Activated T-helper 2 cell treated with anti-CD3 and anti-CD28 coated beads, Interferon-gamma antibody, Interleukin-2, Interleukin-4, amounts not matched to agents 10 μg/mL and 5 μg/mL and 100 μg/mL, durations not matched to agents 14 hours and 24 hours and 36 hours (primary cell): ENCODE measurements around the gene APBA1. TPM values are rescaled to one million over a fixed set of nuclear protein-coding genes. Genes with fewer than 3 reads are reported as not detected.

Experiments used
- DNase-seq: peaks from one replicate; pipeline ENCODE4 v3.0.0; 2021; ENCODE audit warnings: low spot score
- H3K27ac Mint-ChIP-seq: one replicate; pipeline ENCODE4 v1.8.0; 2021; ENCODE audit warnings: mixed read lengths
- H3K27me3 Mint-ChIP-seq: one replicate; pipeline ENCODE4 v1.8.0; 2021; ENCODE audit warnings: low read depth, mixed read lengths
- H3K36me3 Mint-ChIP-seq: one replicate; pipeline ENCODE4 v1.8.0; 2021; ENCODE audit warnings: low read depth, mixed read lengths
- H3K4me1 Mint-ChIP-seq: one replicate; pipeline ENCODE4 v1.8.0; 2021; ENCODE audit warnings: low read depth, mixed read lengths
- H3K4me3 Mint-ChIP-seq: one replicate; pipeline ENCODE4 v1.8.0; 2021; ENCODE audit warnings: low read depth, mild to moderate bottlenecking, moderate library complexity, mixed read lengths
- H3K9me3 Mint-ChIP-seq: one replicate; pipeline ENCODE4 v1.8.0; 2021; ENCODE audit warnings: mixed read lengths
- intact Hi-C: fragments of 100-400 bp; cut with micrococcal nuclease; formaldehyde crosslinking; loops from one replicate; pipeline ENCODE4 v1.15.1; 2023
- total RNA-seq: library from RNA; stranded (reverse); gene quantifications from 2 replicates; pipeline ENCODE4 v1.2.3, GENCODE V29; 2022

Gene APBA1
- total RNA-seq, 1 donor from 2014 or later: 0.98 TPM

DNA sequence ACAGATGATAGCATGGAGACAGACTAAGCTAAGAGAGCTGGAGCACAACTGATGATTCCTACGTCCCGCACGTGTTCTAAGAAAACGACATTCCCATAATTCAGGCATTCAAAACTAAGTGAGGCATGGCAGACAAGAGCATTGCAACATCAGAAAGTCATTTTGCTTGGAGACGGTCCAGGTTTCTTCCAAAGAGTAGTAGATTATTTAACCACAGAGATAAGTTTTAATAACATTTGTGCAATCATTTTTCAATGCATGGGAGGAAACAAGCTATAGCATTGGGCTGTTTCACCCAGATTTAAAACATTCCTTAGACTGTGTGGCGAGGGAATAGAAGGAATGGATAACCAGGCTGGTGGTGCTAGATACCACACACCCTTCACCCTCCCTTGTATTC lies 117.2 kb downstream of the APBA1 start:
- no peak for DNase-seq
- intact Hi-C loops: no loop called here
- H3K4me3 Mint-ChIP-seq: no peak overlapping the region

DNA sequence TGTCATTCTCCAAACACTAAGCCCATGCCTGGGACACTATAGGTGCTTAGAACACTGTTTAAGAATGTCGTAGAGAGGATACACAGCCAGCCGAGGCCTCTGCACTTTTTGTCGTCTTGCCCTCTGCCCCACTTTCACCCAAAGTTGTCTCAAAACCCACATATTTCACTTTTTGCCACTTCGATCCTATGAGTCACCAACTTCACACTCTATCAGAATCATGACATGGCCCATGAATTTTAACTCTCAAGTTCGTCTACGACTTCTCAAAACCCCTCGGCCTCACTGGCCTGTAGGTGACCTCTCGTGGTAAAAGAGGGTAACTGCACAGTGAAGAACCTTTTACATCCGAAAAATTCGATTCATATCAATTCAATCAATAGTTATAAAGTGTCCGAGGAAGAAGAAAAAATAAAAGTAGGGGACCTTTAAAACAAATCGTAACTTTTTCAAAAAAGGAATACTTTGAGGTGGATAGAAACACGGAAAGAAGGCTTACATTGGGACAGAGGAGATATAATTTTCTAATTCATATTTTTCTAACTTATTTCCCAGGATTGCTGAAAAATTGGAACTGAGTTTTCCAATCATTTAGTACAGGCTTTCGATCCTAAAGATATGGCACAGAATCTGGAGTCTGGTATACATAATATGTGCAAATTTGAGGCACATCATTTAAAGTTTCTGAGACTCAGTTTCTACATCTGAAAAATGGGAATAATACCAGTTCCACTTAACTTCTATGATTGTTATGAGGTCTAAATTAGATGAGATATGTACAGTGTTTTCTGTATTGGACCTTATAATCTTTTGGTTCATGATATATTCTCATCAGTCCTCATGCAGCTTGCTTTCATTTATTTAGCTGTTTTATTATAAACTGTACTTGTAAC lies 122.6 kb downstream of the APBA1 start:
- Mint-ChIP-seq H3K4me1 (peaks cover 4% of the 10 kb centered on the region), H3K4me3 (no peak overlapping the region), H3K27me3 (peaks cover 30% of the 10 kb centered on the region), H3K27ac (no peak overlapping the region), H3K9me3 (no peaks in the 10 kb centered on the region), H3K36me3 (no peaks in the 10 kb centered on the region)
- no peak for DNase-seq
- intact Hi-C loops: loop anchor here (2.0 kb wide), 2 partner anchors 127 to 329 kb away; no protein-coding TSS in a partner anchor

More for the DNA sequence above, 117.2 kb downstream of the APBA1 start:
- H3K36me3 Mint-ChIP-seq: no peaks in the 10 kb centered on the region
- no peak overlapping the region for H3K27ac Mint-ChIP-seq
- no peaks in the 10 kb centered on the region for H3K9me3 Mint-ChIP-seq
- H3K4me1 Mint-ChIP-seq: peaks cover 4% of the 10 kb centered on the region
- H3K27me3 Mint-ChIP-seq: peaks cover 49% of the 10 kb centered on the region

DNA sequence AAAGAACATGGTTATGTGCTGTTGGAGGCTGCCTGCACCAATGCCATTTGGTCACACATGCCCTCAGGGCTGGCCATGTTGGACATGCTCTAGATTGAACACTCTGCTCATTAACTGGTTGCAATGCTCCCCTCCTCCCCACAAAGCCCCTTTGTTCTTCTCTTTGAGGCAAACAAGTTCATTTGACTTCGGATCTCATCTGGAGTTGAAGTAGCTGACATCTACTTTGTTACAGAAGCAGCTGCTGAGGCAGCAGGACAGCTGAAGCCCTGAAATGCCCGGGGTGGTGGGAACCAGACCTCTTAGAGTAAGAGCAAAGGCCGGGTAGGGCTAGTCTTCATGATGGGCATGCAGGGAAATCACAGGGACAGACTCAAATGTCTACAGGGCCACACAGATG lies 123.5 kb downstream of the APBA1 start:
- H3K9me3 Mint-ChIP-seq: no peaks in the 10 kb centered on the region
- H3K4me1 Mint-ChIP-seq: peaks cover 4% of the 10 kb centered on the region
- H3K36me3 Mint-ChIP-seq: no peaks in the 10 kb centered on the region
- H3K27me3 Mint-ChIP-seq: peaks cover 30% of the 10 kb centered on the region
- intact Hi-C loops: loop anchor here (2.0 kb wide), 2 partner anchors 126 to 330 kb away; no protein-coding TSS in a partner anchor
- DNase-seq: no peak
- H3K4me3 Mint-ChIP-seq: no peak overlapping the region
- H3K27ac Mint-ChIP-seq: no peak overlapping the region

DNA sequence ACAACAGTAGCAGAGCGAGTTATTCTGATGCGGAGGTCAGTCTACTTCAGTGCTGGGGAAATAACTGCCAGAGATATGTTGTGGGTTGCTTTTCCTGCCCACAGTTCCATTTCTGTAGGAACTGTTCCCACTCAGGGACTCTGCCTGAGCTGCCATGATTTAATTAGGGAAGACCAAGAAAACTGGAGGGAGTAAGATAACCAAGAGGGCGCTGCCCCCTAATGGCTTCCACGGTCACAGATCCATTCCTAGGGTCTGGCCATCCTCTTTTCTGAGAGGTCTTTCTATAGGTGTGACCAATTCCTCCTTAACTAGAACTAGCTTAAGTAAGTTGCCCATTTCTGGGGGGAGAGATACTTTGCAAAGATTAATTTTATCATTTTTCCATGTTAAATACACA lies 125.9 kb downstream of the APBA1 start:
- intact Hi-C loops: no loop called here
- no peak overlapping the region for H3K27ac Mint-ChIP-seq
- no peak overlapping the region for H3K4me3 Mint-ChIP-seq
- H3K9me3 Mint-ChIP-seq: no peaks in the 10 kb centered on the region
- peaks cover 16% of the 10 kb centered on the region for H3K27me3 Mint-ChIP-seq
- DNase-seq: no peak
- H3K4me1 Mint-ChIP-seq: peaks cover 4% of the 10 kb centered on the region
- H3K36me3 Mint-ChIP-seq: no peaks in the 10 kb centered on the region

DNA sequence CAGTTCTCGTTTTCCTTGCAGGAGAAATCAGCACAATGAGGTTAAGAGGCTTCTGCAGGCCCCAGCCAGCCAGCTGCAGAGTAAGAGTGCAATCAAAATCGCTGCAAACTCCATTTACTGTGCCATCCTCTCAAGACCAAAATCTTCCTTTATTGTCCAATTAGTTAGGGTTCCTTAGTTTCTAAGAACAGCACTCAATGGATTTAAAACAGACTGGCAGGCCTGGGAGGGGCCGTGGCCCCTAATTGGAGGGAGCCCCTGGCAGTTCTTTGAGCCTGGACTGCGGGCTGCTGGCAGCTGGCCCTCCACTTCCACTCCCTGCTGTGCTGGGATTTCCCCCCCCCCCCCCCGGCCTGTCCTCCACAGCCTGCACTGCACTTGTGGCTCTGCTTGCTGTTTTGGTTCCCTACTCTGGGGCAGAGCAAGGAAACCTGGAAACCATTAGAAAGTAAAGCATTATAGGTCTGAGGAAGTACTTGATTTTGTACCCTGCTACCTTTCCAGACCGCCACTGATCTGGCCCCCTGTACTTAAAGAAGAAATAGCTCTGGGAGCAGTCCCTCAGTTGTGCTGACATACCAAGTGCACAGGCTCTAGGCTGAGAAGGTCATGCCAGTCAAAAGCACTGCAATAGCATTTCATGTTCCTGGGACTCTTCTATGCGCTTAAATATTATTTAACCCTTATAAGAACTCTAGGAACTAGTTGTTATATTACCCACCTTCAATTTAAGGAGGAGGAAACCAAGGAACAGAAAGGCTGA lies 129.0 kb downstream of the APBA1 start:
- H3K27ac Mint-ChIP-seq: no peak overlapping the region
- H3K4me3 Mint-ChIP-seq: no peak overlapping the region
- no peaks in the 10 kb centered on the region for H3K36me3 Mint-ChIP-seq
- H3K4me1 Mint-ChIP-seq: no peaks in the 10 kb centered on the region
- no peak for DNase-seq
- peaks cover 3% of the 10 kb centered on the region for H3K27me3 Mint-ChIP-seq
- no peaks in the 10 kb centered on the region for H3K9me3 Mint-ChIP-seq
- intact Hi-C loops: no loop called here

DNA sequence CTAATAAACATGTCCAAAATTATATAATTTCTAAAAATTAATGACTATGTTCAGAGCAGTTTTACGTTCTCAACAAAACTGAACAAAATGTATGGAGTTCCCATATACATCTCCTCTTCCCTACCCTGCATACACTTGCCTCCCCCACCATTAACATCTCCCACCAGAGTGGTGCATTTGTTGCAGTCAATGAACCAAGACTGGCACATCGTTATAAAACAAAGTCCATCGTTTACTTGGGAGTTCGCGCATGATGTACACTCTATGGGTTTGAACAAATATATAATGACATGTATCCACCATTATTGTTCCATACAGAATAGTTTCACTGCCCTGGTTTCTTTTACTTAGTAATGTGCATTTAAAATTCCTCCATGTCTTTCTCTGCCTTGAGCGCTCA lies 130.1 kb downstream of the APBA1 start:
- H3K4me1 Mint-ChIP-seq: no peaks in the 10 kb centered on the region
- no peak overlapping the region for H3K27ac Mint-ChIP-seq
- H3K27me3 Mint-ChIP-seq: peaks cover 4% of the 10 kb centered on the region
- H3K9me3 Mint-ChIP-seq: no peaks in the 10 kb centered on the region
- H3K36me3 Mint-ChIP-seq: no peaks in the 10 kb centered on the region
- DNase-seq: no peak
- H3K4me3 Mint-ChIP-seq: no peak overlapping the region
- intact Hi-C loops: no loop called here

DNA sequence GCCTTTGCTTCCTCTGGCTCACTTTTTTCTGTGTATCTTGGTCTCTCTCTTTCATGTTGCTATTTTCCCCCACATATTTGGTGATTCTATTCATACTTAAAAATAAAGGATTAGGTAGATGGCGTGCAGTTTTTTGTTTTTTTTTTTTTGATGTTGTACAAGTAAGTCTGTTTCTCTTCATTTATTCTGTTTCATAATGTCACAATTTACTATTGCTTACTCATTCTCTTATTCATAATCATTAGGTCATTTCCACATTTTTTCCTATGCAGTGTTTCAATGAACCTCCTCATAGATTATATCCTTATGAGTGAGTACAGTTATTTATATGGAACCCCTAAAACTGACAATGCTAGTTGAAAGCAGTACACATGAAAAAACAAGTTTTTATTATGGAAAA lies 136.3 kb downstream of the APBA1 start:
- Mint-ChIP-seq H3K4me3 (no peak overlapping the region), H3K27ac (no peak overlapping the region), H3K4me1 (no peaks in the 10 kb centered on the region), H3K27me3 (peaks cover 19% of the 10 kb centered on the region), H3K36me3 (no peaks in the 10 kb centered on the region), H3K9me3 (no peaks in the 10 kb centered on the region)
- intact Hi-C loops: loop anchor here (5.0 kb wide), 1 partner anchor 39 kb away; no protein-coding TSS in a partner anchor
- no peak for DNase-seq

DNA sequence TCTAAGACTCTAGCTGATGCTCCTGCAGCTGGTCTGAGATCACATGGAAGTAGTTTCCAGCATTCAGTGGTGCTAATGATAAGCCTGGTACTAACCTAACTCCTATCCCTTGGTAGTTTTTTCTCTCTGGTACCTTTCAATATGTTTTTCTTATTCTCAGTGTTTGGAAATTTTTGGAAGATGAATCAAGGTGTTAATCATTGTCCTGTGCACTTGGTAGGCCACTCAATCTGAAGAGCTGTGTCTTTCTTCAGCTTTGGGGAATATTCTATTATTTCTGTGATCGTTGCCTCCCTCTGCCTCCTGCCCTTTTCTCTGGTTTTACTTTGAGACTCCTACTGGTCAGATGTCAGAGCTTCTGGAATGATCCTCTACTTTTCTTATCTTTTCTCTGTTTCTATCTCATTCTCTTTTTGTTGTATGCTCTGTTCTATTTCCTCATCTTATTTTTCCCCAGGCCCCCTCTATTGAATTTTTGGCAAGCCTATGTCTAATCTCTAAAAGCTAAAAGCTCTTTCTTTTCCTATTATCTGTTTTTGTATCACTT lies 136.8 kb downstream of the APBA1 start:
- DNase-seq: no peak
- intact Hi-C loops: loop anchor here (5.0 kb wide), 1 partner anchor 38 kb away; no protein-coding TSS in a partner anchor
- peaks cover 19% of the 10 kb centered on the region for H3K27me3 Mint-ChIP-seq
- H3K9me3 Mint-ChIP-seq: no peaks in the 10 kb centered on the region
- no peaks in the 10 kb centered on the region for H3K4me1 Mint-ChIP-seq
- H3K36me3 Mint-ChIP-seq: no peaks in the 10 kb centered on the region
- no peak overlapping the region for H3K27ac Mint-ChIP-seq
- H3K4me3 Mint-ChIP-seq: no peak overlapping the region

DNA sequence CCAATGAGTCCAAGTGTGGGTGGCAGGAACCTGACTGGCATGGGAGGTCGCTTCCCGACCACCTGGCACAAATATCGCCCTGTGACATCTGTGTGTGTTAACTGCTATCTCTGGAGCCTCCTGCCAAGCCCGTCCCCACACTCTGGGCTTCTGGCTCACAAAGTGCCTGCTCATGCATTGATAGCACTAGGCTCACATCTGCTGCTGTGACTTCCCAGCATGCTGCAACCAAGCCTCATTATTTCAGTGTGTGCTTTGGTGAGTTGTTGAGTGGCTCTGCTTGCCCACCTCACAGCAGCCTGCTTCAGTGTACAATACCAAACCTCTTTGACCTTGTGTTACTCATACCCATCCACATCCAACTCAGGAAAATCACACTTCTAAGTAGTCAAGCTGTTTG lies 139.8 kb downstream of the APBA1 start:
- peaks cover 23% of the 10 kb centered on the region for H3K27me3 Mint-ChIP-seq
- intact Hi-C loops: no loop called here
- H3K9me3 Mint-ChIP-seq: no peaks in the 10 kb centered on the region
- no peak overlapping the region for H3K27ac Mint-ChIP-seq
- no peaks in the 10 kb centered on the region for H3K36me3 Mint-ChIP-seq
- H3K4me1 Mint-ChIP-seq: no peaks in the 10 kb centered on the region
- no peak overlapping the region for H3K4me3 Mint-ChIP-seq
- DNase-seq: no peak

DNA sequence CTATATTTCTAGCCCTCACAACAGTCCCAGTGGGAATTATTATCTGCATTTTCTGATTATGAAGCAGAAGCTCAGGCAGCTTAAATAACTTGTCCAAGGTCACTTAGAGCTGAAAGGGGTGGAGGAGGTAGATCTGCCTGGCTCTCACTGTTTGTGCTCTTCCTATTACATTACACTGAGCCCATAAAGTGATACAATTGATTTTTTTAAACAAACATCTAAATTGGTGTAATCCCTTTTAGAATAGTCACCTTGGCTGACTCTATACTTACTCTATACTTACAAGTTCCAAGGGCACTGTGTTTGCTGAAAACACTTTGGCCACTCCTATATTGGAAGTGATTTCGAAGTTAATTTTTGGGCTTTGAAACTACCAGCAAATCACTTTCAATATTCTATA lies 144.7 kb downstream of the APBA1 start:
- no peak for DNase-seq
- intact Hi-C loops: no loop called here
- H3K9me3 Mint-ChIP-seq: peaks cover 34% of the 10 kb centered on the region
- H3K4me3 Mint-ChIP-seq: no peak overlapping the region
- no peak overlapping the region for H3K27ac Mint-ChIP-seq
- peaks cover 8% of the 10 kb centered on the region for H3K36me3 Mint-ChIP-seq
- peaks cover 12% of the 10 kb centered on the region for H3K4me1 Mint-ChIP-seq
- peaks cover 5% of the 10 kb centered on the region for H3K27me3 Mint-ChIP-seq

DNA sequence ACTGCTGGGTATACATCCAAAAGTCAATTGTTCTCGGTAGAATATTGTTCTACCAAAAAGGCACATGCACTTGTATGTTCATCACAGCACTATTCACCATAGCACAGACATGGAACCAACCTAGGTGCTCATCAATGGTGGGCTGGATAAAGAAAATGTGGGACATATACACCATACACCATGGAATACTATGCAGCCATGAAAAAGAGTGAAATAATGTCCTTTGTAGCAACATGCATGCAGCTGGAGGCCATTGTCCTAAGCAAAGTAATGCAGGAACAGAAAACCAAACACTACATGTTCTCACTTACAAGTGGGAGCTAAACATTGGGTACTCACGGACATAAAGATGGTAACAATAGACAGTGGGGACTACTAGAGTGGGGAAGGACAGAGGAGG lies 145.5 kb downstream of the APBA1 start:
- Mint-ChIP-seq H3K4me3 (no peak overlapping the region), H3K27ac (no peak overlapping the region), H3K9me3 (peaks cover 36% of the 10 kb centered on the region), H3K27me3 (peaks cover 5% of the 10 kb centered on the region), H3K36me3 (peaks cover 8% of the 10 kb centered on the region), H3K4me1 (peaks cover 12% of the 10 kb centered on the region)
- no peak for DNase-seq
- intact Hi-C loops: no loop called here

DNA sequence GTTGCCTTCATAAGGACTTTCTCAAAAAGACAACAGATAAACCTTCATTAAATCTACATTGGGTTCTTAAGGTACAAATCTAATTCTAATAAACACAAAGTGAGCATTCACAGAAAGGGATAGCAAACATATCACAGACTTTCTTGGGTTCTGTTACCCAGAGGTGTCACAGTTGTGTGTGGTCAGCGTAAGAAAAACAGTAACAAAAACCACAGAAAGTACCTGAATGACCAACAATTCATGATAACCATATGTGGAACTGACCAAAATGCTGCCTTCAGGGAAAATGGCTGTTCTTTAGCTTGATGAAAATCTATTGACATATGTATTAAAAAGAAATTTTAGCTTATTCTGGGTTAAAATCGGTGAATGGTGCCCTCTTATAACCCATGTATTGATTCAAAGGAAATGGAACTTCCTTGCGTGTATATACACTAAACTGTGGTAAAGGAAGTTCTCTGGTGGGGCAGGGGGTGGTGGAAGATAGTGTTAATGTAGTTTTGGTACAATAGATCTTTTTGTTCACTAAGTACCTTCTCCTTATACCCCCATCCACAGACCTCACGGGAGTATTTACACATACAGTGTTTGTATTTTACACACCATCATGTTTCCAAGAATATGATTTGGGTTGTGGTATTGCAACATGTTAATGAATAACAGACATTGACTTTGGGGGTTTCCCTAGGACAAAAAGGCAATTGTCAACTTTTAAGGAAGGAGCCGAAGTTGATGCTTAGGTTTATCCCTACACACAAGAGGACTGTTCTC lies 152.5 kb downstream of the APBA1 start:
- peaks cover 21% of the 10 kb centered on the region for H3K4me1 Mint-ChIP-seq
- H3K27ac Mint-ChIP-seq: no peak overlapping the region
- H3K4me3 Mint-ChIP-seq: no peak overlapping the region
- DNase-seq: no peak
- peaks cover 28% of the 10 kb centered on the region for H3K9me3 Mint-ChIP-seq
- peaks cover 8% of the 10 kb centered on the region for H3K36me3 Mint-ChIP-seq
- H3K27me3 Mint-ChIP-seq: no peaks in the 10 kb centered on the region
- intact Hi-C loops: no loop called here
